Measurements from ENCODE around the gene IMMP2L.

GRCh38 chr7:111014079-111014478 is 548.2 kb downstream of the IMMP2L start:
- TF ChIP-seq, protein P1, sequence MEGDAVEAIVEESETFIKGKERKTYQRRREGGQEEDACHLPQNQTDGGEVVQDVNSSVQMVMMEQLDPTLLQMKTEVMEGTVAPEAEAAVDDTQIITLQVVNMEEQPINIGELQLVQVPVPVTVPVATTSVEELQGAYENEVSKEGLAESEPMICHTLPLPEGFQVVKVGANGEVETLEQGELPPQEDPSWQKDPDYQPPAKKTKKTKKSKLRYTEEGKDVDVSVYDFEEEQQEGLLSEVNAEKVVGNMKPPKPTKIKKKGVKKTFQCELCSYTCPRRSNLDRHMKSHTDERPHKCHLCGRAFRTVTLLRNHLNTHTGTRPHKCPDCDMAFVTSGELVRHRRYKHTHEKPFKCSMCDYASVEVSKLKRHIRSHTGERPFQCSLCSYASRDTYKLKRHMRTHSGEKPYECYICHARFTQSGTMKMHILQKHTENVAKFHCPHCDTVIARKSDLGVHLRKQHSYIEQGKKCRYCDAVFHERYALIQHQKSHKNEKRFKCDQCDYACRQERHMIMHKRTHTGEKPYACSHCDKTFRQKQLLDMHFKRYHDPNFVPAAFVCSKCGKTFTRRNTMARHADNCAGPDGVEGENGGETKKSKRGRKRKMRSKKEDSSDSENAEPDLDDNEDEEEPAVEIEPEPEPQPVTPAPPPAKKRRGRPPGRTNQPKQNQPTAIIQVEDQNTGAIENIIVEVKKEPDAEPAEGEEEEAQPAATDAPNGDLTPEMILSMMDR (IDR thresholded peaks at IDR 0.05): no peak
- TF ChIP-seq NFYB (CRISPR knock-in tag; conservative IDR thresholded peaks at IDR 0.05; ENCODE audit: low read depth): no peak
- TF ChIP-seq, protein P2, sequence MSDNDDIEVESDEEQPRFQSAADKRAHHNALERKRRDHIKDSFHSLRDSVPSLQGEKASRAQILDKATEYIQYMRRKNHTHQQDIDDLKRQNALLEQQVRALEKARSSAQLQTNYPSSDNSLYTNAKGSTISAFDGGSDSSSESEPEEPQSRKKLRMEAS (CRISPR knock-in tag; IDR thresholded peaks at IDR 0.05): no peak
- TF ChIP-seq, protein P3, sequence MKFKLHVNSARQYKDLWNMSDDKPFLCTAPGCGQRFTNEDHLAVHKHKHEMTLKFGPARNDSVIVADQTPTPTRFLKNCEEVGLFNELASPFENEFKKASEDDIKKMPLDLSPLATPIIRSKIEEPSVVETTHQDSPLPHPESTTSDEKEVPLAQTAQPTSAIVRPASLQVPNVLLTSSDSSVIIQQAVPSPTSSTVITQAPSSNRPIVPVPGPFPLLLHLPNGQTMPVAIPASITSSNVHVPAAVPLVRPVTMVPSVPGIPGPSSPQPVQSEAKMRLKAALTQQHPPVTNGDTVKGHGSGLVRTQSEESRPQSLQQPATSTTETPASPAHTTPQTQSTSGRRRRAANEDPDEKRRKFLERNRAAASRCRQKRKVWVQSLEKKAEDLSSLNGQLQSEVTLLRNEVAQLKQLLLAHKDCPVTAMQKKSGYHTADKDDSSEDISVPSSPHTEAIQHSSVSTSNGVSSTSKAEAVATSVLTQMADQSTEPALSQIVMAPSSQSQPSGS (CRISPR knock-in tag; IDR thresholded peaks at IDR 0.05; ENCODE audit: borderline replicate concordance, low read depth): no peak
- TF ChIP-seq, protein P4, sequence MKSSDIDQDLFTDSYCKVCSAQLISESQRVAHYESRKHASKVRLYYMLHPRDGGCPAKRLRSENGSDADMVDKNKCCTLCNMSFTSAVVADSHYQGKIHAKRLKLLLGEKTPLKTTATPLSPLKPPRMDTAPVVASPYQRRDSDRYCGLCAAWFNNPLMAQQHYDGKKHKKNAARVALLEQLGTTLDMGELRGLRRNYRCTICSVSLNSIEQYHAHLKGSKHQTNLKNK (CRISPR knock-in tag; IDR thresholded peaks at IDR 0.05): no peak
- no peak for TF ChIP-seq JUN (CRISPR knock-in tag; IDR thresholded peaks at IDR 0.05)
- TF ChIP-seq HMGXB4 (CRISPR knock-in tag; IDR thresholded peaks at IDR 0.05): no peak
- TF ChIP-seq ZNF121 (CRISPR knock-in tag; IDR thresholded peaks at IDR 0.05): no peak
- no peak for TF ChIP-seq NR3C1 (CRISPR knock-in tag; conservative IDR thresholded peaks at IDR 0.05; ENCODE audit: low read depth)
- no peak for TF ChIP-seq CBFB (CRISPR knock-in tag; IDR thresholded peaks at IDR 0.05; ENCODE audit: low read depth)

All from WTC11 (cell line).